HCT116 (cell line): ENCODE data around the gene ZIC4. TPM values are rescaled to one million over a fixed set of nuclear protein-coding genes. Genes with fewer than 3 reads are reported as not detected.

Source experiments
- ATAC-seq: fragments of 200-7000 bp; cut with Tn5 transposase; 2 replicates; pipeline ENCODE4 v1.9.1; 2020; ENCODE audit warnings: mild to moderate bottlenecking, moderate library complexity
- BruUV-seq: library from RNA; stranded (reverse); fragments of 400-500 nt; replicated peaks from 2 replicates; lab custom pipeline; 2021; lab: Mats Ljungman, UMichigan
- CTCF ChIA-PET: fragments of 300-600 bp; sonication (Branson Sonifier 250); formaldehyde crosslinking; loops from one replicate; lab custom pipeline; 2021; ENCODE audit warnings: antibody characterized with exemption; lab: Charles Lee
- POLR2A ChIA-PET: fragments of 300-600, 350-600 bp; sonication (Branson Sonifier 250); formaldehyde crosslinking; loops from one replicate; lab custom pipeline; 2021; ENCODE audit warnings: antibody characterized with exemption; lab: Charles Lee
- RAD21 ChIA-PET, 2 experiments: fragments of 300-600 bp; sonication (Branson Sonifier 250); formaldehyde crosslinking; loops; one replicate each; lab custom pipeline; 2023; ENCODE audit warnings: low total read pairs in 2 of 2; ENCODE audit not compliant: uncharacterized antibody in 2 of 2, unreplicated experiment in 2 of 2, low non-redundant PET in 1 of 2; lab: Charles Lee
- DNase-seq: peaks from one replicate; pipeline ENCODE4 v3.0.0-alpha.2; 2010; ENCODE audit warnings: low read depth, low spot score
- H2AFZ ChIP-seq: fragments of 200-600 bp; shearing (Covaris generic), sonication (generic); 2 replicates; pipeline ENCODE4 v1.6.1; 2017; ENCODE audit warnings: low read depth, mixed run types, mixed read lengths, antibody characterized with exemption, low read length; ENCODE audit not compliant: poor library complexity, severe bottlenecking
- H3K27ac ChIP-seq: 2 replicates; pipeline ENCODE4 v1.5.1; 2012; ENCODE audit warnings: low read depth, low read length
- H3K27me3 ChIP-seq: fragments of 200-600 bp; sonication (generic); 2 replicates; pipeline ENCODE4 v1.6.1; 2016; ENCODE audit warnings: mixed run types, low read length, mixed read lengths; ENCODE audit not compliant: insufficient read depth
- H3K36me3 ChIP-seq, 2 experiments: fragments of 200-500 bp in 1 of 2; fragments of 200-600 bp in 1 of 2; sonication (Bioruptor generic) in 1 of 2; sonication (generic) in 1 of 2; 2 replicates each; pipeline versions ENCODE4 v1.5.1 to v1.6.1; 2014 to 2016; ENCODE audit warnings: low read length in 2 of 2, inconsistent platforms in 1 of 2, mixed read lengths in 1 of 2, mixed run types in 1 of 2; ENCODE audit not compliant: insufficient read depth in 2 of 2, control insufficient read depth in 1 of 2
- H3K4me1 ChIP-seq, 2 experiments: fragments of 200-600 bp in 1 of 2; sonication (generic) in 1 of 2; 2 replicates each; pipeline versions ENCODE4 v1.5.1 to v1.6.1; 2012 to 2017; ENCODE audit warnings: low read length in 2 of 2, inconsistent platforms in 1 of 2, mild to moderate bottlenecking in 1 of 2, mixed read lengths in 1 of 2, mixed run types in 1 of 2, moderate library complexity in 1 of 2; ENCODE audit not compliant: insufficient read depth in 2 of 2, control insufficient read depth in 1 of 2
- H3K4me2 ChIP-seq: fragments of 200-600 bp; sonication (generic); 2 replicates; pipeline ENCODE4 v1.6.1; 2017; ENCODE audit warnings: mixed run types, low read length, mixed read lengths
- H3K4me3 ChIP-seq, 2 experiments: fragments of 200-600 bp in 1 of 2; sonication (generic) in 1 of 2; replicated peaks in 1 of 2; 2 replicates each; pipeline ENCODE4 v1.5.1; 2011 to 2016; ENCODE audit warnings: low read length in 2 of 2, control low read depth in 1 of 2, low read depth in 1 of 2, mild to moderate bottlenecking in 1 of 2, mixed read lengths in 1 of 2, mixed run types in 1 of 2
- H3K79me2 ChIP-seq: fragments of 200-600 bp; sonication (generic); 2 replicates; pipeline ENCODE4 v1.6.1; 2017; ENCODE audit warnings: mild to moderate bottlenecking, mixed run types, low read length, moderate library complexity, mixed read lengths; ENCODE audit not compliant: insufficient read depth
- H3K9ac ChIP-seq: fragments of 200-600 bp; sonication (generic); 2 replicates; pipeline ENCODE4 v1.6.1; 2016; ENCODE audit warnings: low read length, mixed read lengths
- H3K9me2 ChIP-seq: fragments of 200-600 bp; sonication (generic), shearing (Covaris generic); 2 replicates; pipeline ENCODE4 v1.6.1; 2017; ENCODE audit warnings: mixed run types, mild to moderate bottlenecking, moderate library complexity; ENCODE audit not compliant: insufficient read depth
- H3K9me3 ChIP-seq, 2 experiments: fragments of 200-500 bp in 1 of 2; fragments of 200-600 bp in 1 of 2; sonication (Bioruptor generic) in 1 of 2; sonication (generic) in 1 of 2; 2 replicates each; pipeline ENCODE4 v1.6.1; 2014 to 2017; ENCODE audit warnings: low read length in 2 of 2, mixed read lengths in 2 of 2, inconsistent platforms in 1 of 2, low read depth in 1 of 2, mild to moderate bottlenecking in 1 of 2, mixed run types in 1 of 2, moderate library complexity in 1 of 2; ENCODE audit not compliant: control insufficient read depth in 1 of 2, insufficient read depth in 1 of 2
- H4K20me1 ChIP-seq: fragments of 200-600 bp; sonication (generic), shearing (Covaris generic); 2 replicates; pipeline ENCODE4 v1.6.1; 2017; ENCODE audit warnings: mixed run types, mild to moderate bottlenecking, moderate library complexity; ENCODE audit not compliant: insufficient read depth
- ATF3 ChIP-seq: IDR thresholded peaks from 2 replicates; pipeline ENCODE4 v1.6.1; 2012
- CBX3 ChIP-seq: IDR thresholded peaks from 2 replicates; pipeline ENCODE4 v1.6.1; 2012; ENCODE audit warnings: low read depth
- CTCF ChIP-seq, 3 experiments: fragments of 200-600 bp in 1 of 3; sonication (generic) in 1 of 3; IDR thresholded peaks in 2 of 3; conservative IDR thresholded peaks in 1 of 3; 2 replicates each; pipeline ENCODE4 v1.5.1; 2012 to 2017; ENCODE audit warnings: low read depth in 2 of 3, low read length in 2 of 3, antibody characterized with exemption in 1 of 3, borderline replicate concordance in 1 of 3, control low read depth in 1 of 3, mild to moderate bottlenecking in 1 of 3, mixed read lengths in 1 of 3, mixed run types in 1 of 3, moderate library complexity in 1 of 3; ENCODE audit not compliant: insufficient read depth in 1 of 3
- EGR1 ChIP-seq: IDR thresholded peaks from 2 replicates; pipeline ENCODE4 v1.6.1; 2012; ENCODE audit warnings: low read depth
- ELF1 ChIP-seq: IDR thresholded peaks from 2 replicates; pipeline ENCODE4 v1.6.1; 2012; ENCODE audit warnings: low read depth, borderline replicate concordance
- EZH2phosphoT487 ChIP-seq: fragments of 200-600 bp; IDR thresholded peaks from 2 replicates; pipeline ENCODE4 v1.6.1; 2018; ENCODE audit warnings: antibody characterized with exemption, borderline replicate concordance
- FOSL1 ChIP-seq: IDR thresholded peaks from 2 replicates; pipeline ENCODE4 v1.6.1; 2012; ENCODE audit warnings: low read depth
- JUND ChIP-seq: IDR thresholded peaks from 2 replicates; pipeline ENCODE4 v1.6.1; 2012
- MAX ChIP-seq: IDR thresholded peaks from 2 replicates; pipeline ENCODE4 v1.6.1; 2012
- POLR2A ChIP-seq: IDR thresholded peaks from 2 replicates; pipeline ENCODE4 v1.7.0; 2011; ENCODE audit warnings: borderline replicate concordance; ENCODE audit not compliant: insufficient read depth, insufficient read length; ENCODE audit errors: extremely low read depth
- RAD21 ChIP-seq: IDR thresholded peaks from 2 replicates; pipeline ENCODE4 v1.6.1; 2012; ENCODE audit warnings: low read depth, mild to moderate bottlenecking
- SIN3A ChIP-seq: IDR thresholded peaks from 2 replicates; pipeline ENCODE4 v1.6.1; 2012; ENCODE audit warnings: low read depth
- SP1 ChIP-seq: IDR thresholded peaks from 2 replicates; pipeline ENCODE4 v1.6.1; 2012; ENCODE audit warnings: low read depth
- SRF ChIP-seq: IDR thresholded peaks from 2 replicates; pipeline ENCODE4 v1.6.1; 2012; ENCODE audit warnings: low read depth
- TCF7L2 ChIP-seq: IDR thresholded peaks from 2 replicates; pipeline ENCODE4 v1.7.0; 2011; ENCODE audit warnings: borderline replicate concordance, inconsistent platforms; ENCODE audit not compliant: insufficient read depth, insufficient read length; ENCODE audit errors: extremely low read depth
- YY1 ChIP-seq: IDR thresholded peaks from 2 replicates; pipeline ENCODE4 v1.6.1; 2011; ENCODE audit warnings: low read length, low read depth, moderate library complexity, mild to moderate bottlenecking; ENCODE audit not compliant: insufficient replicate concordance; ENCODE audit errors: extremely low read depth
- ZFX ChIP-seq: fragments of 450-650 bp; IDR thresholded peaks from 2 replicates; pipeline ENCODE4 v1.6.1; 2017
- intact Hi-C: fragments of 100-400 bp; cut with micrococcal nuclease; formaldehyde crosslinking; loops from 2 replicates; pipeline ENCODE4 v1.10.0; 2022
- total RNA-seq: library from RNA; stranded (reverse); gene quantifications from one replicate; pipeline ENCODE4 v1.2.1, GENCODE V29; 2021; ENCODE audit not compliant: unreplicated experiment
- TF ChIP-seq, protein P1 (sequence below): IDR thresholded peaks from 2 replicates; pipeline ENCODE4 v1.6.1; 2012; ENCODE audit warnings: low read depth
- TF ChIP-seq, protein P2 (sequence below): IDR thresholded peaks from 2 replicates; pipeline ENCODE4 v1.6.1; 2011; ENCODE audit warnings: mild to moderate bottlenecking, low read length, moderate library complexity; ENCODE audit not compliant: insufficient replicate concordance; ENCODE audit errors: extremely low read depth

ZIC4 gene
- total RNA-seq, 1 experiment from 2014 or later = not detected

- no peaks in the 10 kb centered on the region for H3K27me3 ChIP-seq
- no peak overlapping the region for H3K4me2 ChIP-seq
- no TSS peak for BruUV-seq
- intact Hi-C loops = no loop called here
- H2AFZ ChIP-seq = no peak overlapping the region
- no peaks in the 10 kb centered on the region for H3K79me2 ChIP-seq
- H3K4me1 ChIP-seq = no peaks in the 10 kb centered on the region
- H3K27ac ChIP-seq = no peak overlapping the region
- no peak for DNase-seq
- ChIA-PET CTCF (no interaction called here), RAD21 (no interaction called here), POLR2A (no interaction called here)
- TF ChIP-seq MAX (no peak), SRF (no peak), CTCF (IDR thresholded peaks at IDR 0.05 in 2 of 3, conservative IDR thresholded peaks at IDR 0.05 in 1 of 3; ENCODE audit: borderline replicate concordance in 1 of 3, insufficient read depth in 1 of 3, low read depth in 2 of 3, low read length in 2 of 3) (no peak), JUND (no peak), ATF3 (no peak), EGR1 (no peak), EZH2phosphoT487 (no peak), SP1 (no peak), ZFX (no peak), RAD21 (no peak), FOSL1 (no peak), POLR2A (no peak), YY1 (no peak), CBX3 (no peak), TCF7L2 (no peak), ELF1 (no peak), SIN3A (no peak)
- TF ChIP-seq, protein P1, sequence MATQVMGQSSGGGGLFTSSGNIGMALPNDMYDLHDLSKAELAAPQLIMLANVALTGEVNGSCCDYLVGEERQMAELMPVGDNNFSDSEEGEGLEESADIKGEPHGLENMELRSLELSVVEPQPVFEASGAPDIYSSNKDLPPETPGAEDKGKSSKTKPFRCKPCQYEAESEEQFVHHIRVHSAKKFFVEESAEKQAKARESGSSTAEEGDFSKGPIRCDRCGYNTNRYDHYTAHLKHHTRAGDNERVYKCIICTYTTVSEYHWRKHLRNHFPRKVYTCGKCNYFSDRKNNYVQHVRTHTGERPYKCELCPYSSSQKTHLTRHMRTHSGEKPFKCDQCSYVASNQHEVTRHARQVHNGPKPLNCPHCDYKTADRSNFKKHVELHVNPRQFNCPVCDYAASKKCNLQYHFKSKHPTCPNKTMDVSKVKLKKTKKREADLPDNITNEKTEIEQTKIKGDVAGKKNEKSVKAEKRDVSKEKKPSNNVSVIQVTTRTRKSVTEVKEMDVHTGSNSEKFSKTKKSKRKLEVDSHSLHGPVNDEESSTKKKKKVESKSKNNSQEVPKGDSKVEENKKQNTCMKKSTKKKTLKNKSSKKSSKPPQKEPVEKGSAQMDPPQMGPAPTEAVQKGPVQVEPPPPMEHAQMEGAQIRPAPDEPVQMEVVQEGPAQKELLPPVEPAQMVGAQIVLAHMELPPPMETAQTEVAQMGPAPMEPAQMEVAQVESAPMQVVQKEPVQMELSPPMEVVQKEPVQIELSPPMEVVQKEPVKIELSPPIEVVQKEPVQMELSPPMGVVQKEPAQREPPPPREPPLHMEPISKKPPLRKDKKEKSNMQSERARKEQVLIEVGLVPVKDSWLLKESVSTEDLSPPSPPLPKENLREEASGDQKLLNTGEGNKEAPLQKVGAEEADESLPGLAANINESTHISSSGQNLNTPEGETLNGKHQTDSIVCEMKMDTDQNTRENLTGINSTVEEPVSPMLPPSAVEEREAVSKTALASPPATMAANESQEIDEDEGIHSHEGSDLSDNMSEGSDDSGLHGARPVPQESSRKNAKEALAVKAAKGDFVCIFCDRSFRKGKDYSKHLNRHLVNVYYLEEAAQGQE = no peak
- TF ChIP-seq, protein P2, sequence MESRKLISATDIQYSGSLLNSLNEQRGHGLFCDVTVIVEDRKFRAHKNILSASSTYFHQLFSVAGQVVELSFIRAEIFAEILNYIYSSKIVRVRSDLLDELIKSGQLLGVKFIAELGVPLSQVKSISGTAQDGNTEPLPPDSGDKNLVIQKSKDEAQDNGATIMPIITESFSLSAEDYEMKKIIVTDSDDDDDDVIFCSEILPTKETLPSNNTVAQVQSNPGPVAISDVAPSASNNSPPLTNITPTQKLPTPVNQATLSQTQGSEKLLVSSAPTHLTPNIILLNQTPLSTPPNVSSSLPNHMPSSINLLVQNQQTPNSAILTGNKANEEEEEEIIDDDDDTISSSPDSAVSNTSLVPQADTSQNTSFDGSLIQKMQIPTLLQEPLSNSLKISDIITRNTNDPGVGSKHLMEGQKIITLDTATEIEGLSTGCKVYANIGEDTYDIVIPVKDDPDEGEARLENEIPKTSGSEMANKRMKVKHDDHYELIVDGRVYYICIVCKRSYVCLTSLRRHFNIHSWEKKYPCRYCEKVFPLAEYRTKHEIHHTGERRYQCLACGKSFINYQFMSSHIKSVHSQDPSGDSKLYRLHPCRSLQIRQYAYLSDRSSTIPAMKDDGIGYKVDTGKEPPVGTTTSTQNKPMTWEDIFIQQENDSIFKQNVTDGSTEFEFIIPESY = no peak
- TF ChIP-seq, all 23 proteins: peak for 0
- no peak for ATAC-seq
- Histone ChIP-seq H4K20me1 (no peaks in the 10 kb centered on the region), H3K4me3 (no peak overlapping the region), H3K9ac (no peak overlapping the region), H3K9me3 (no peaks in the 10 kb centered on the region), H3K9me2 (no peaks in the 10 kb centered on the region), H3K36me3 (no peaks in the 10 kb centered on the region)
Measured at GRCh38 chr3:147358144-147358992, 48.0 kb downstream of the ZIC4 start.
